CMK (cell line): ENCODE measurements around the gene ANKMY1.

Source experiments
- DNase-seq: peaks from one replicate; pipeline ENCODE4 v3.0.0-alpha.2; 2010; ENCODE audit warnings: low read depth

ANKMY1 gene

GRCh38 chr2:240472078-240472790, 85.6 kb downstream of the ANKMY1 start:
- DNase-seq = no peak

GRCh38 chr2:240469740-240470139, 88.0 kb downstream of the ANKMY1 start:
- DNase-seq = no peak

DNA sequence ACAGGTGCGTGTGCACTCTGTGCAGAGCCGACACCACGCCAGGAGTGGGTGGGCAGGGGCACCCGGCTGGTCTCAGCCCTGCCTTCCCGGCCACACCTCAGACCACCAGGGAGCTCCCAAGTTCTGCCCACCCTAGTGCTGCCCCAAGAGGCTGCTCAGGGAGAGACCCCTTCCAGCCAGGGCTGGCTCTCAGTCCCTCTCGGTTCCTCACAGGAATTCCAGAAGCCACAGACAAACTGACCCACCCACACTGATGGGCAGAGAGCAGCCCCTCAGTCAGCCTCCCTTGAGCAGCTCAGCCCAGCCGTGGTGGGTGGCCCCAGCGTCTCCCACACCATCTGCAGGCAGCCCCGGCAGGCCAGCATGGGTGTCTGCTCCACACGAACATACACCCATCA, 88.5 kb downstream of the ANKMY1 start:
- no peak for DNase-seq

DNA sequence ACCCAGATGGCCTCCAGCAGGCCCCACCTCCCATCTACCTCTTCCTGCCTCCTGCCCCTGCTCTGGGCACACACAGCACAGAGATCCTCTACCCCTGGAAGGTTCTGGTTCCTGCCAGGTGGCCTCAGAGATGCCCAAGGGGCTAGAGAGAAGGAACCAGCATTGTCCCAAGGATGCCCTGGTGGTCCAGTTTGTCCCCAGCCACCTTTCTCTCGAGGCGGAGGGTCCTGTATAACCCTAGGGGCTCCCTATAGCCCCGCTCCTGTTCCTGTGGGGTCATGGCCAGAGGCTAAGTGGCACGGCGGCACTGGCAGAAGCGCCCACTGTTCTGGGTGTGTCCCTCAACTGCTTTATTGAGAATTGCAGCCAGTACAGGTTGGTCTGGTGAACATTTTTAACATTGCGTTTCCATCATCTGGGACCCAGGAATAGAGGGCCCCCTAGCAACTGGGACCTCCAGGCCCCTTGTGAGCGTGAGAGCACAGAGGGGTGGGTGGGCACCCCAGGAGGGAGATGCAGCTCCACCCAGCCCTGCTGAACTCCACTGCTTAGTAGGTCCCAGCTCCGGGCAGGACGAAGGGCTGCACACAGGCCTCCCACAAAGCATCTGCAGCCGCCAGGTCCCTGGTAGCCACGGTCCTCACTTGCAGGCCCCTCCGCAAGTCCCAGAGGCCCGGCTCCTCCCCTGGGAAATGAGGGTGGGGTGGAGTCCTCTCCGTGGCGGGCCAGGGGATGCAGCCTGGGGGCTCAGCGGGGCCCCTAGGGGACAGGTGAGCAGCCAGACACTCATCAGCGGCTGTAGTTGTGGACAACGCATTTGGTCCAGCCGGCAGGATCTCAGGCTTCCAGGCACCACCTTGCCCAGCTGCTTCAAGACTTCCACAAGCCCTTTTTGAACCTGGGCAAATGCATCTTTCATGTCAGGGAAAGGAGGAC, 89.2 kb downstream of the ANKMY1 start:
- DNase-seq = no peak

- DNase-seq = no peak
Measured at GRCh38 chr2:240467659-240468302, 90.0 kb downstream of the ANKMY1 start.

- no peak for DNase-seq
Measured at GRCh38 chr2:240467149-240467642, 90.6 kb downstream of the ANKMY1 start.

GRCh38 chr2:240466579-240467148, 91.1 kb downstream of the ANKMY1 start:
- no peak for DNase-seq

GRCh38 chr2:240465765-240466578, 91.8 kb downstream of the ANKMY1 start:
- DNase-seq = no peak

- no peak for DNase-seq
Measured at GRCh38 chr2:240465268-240465764, 92.5 kb downstream of the ANKMY1 start.

- DNase-seq = no peak
Measured at GRCh38 chr2:240464514-240465241, 93.1 kb downstream of the ANKMY1 start.

DNA sequence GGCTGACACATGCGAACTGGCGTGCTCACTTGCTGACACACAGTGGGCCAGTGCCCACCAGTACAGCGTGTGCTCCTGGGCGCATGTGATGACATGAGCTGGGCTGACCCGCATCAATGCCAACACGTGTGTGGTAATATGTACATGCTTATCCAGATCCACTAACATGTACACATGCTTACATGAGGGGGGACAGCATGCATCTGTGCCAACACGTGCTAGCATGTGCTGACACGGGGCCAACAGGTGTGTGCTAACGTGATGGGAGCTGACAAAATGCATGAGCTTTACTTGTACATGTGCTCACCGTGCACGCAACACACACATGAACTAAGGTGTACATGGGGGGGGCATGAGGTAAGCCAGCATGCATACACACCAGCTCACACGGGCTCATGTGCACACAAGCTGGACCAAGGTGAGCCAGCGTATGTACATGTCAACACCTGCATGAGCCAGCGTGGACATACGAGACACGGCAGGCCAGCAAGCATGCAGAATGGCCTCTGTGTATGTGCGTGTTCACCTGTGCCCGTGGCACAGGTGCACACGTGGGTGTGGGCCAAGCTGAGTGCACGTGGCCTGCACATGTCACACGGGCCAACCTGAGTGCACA, 93.8 kb downstream of the ANKMY1 start:
- no peak for DNase-seq

DNA sequence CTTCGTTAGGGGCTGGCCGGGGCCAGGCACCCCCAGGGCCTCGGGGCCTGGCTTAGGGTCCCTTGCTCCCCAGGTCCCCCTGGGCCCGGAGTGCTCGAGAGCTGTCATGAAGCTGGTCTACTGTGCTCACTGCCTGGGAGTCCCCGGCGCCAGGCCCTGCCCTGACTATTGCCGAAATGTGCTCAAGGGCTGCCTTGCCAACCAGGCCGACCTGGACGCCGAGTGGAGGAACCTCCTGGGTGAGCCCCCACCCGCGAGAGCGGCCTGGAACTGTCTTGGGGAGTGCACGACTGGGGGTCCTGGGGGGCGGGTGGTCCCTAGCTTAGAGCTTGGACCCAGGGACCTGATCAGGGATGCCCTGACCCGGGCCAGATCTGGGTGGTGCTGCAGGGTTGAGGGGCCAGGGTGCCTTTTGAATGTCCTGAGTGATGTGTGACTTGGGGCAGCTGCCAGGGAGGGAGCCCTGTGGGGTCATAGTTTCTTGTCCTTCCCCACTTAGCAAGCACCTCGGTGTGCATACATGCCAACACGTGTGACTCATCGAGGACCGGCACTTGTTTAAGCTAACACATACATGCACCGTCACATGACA, 94.4 kb downstream of the ANKMY1 start:
- no peak for DNase-seq

GRCh38 chr2:240462707-240463273, 95.0 kb downstream of the ANKMY1 start:
- no peak for DNase-seq

GRCh38 chr2:240462073-240462706, 95.6 kb downstream of the ANKMY1 start:
- no peak for DNase-seq

DNA sequence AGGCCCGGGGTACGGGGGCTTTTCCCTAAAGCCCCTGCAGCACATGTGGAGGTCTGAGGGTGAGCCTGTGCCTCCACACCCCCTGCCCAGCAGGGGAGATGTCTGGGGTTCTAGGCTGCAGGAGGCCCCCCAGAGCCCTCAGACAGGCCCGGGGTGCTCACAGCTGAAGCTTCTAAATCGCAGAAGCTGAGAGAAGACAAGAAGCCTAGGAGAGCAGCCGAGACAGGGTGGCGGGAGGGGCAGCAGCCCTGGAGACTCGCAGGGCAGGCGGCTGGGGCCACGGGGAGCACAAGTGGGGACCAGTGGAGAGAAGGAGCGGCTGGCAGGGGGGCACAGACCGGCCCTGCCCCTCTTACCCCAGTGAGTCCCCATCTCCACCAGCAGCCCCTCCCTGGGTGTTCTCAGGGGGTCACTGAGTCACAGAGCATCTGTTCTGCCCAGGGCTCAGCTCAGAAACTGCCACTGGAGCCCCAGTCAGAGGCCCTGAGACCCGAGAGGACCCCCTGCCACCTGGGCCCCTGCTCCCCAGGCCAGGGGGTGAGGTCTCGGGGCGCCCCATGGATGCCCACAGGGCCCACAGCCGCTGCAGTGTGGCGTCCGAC, 96.2 kb downstream of the ANKMY1 start:
- no peak for DNase-seq

DNA sequence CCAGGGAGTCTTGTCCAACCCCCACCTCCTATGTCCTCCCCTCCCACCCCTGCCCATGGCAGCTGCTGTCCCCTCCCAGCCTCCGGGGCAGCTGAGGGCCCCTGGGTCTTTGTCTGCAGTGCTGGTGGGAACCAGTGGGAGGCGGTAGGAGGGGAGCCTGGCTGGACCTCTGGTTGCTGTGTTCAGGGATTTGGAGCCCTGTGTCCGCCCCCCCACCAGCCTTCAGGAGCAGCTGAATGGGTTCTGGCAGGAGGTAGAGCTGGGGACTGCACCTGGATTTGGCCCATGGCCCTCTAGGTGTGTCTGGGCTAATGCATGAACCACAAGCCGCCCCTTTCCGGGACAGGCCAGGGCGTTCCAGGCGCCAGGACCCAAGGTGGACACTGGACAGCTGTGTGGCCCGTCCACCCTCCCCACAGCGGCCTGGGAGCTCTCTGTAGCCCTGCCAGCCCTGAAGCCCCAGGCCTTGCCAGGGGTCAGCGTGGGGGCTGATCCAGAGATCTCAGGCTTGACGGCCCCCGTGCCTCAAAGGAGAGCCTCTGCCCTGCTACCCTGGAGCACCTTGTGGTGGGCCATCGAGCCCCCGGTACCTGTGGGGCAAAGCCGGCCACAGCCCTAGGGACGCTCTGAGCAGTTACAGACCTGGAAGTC, 96.9 kb downstream of the ANKMY1 start:
- no peak for DNase-seq

DNA sequence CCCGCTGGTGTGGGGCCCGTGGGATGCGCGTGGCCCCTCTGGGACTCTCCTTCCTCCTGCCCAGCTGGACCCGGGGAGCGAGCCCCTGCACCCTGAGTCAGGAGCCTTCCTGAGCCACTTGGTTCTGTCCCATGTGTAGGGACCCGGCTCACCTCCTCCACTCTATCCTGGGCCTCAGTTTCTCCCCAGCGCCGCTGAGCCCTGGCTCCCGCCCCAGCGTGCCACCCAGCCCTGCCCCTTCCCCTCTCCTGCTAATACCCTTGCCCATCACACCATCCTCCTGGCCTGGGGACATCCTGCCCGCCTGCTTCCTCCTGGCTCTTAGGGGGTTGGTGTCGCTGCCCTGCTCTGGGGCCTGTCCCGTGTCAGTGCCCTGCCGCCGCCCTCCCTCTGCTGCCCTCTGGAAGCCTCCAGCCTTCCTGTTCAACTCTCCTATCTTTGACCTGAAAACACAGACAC, 97.5 kb downstream of the ANKMY1 start:
- DNase-seq = no peak
